ENCODE results near the gene FYB1.

Gene FYB1

DNA sequence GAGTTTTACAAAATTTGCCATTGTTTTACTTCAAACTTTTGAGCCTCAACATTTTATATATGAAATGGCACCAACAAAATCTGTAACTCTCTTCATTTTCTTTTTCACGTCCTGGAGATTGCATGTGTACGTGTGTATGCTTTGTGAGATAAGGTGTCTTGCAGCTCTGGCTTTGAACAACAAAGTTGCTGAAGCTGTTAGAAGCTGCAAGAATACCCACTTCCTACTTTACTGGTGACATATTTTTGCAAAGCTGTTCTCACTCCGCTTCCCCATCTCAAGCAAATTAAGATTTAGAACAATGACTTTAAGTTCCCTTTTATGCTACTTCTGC is 41.8 kb downstream of the FYB1 start:
- peaks cover 5% of the 10 kb centered on the region for H3K9me3 Mint-ChIP-seq
- peaks cover 31% of the 10 kb centered on the region for H3K4me1 Mint-ChIP-seq
- no peaks in the 10 kb centered on the region for H3K27me3 Mint-ChIP-seq
- peak; percentile 86 for ATAC-seq (ENCODE audit: low read depth)
- peak overlapping the region; percentile 60 for H3K27ac Mint-ChIP-seq
- peak in 1 of 2 donors; percentile 30 for DNase-seq (ENCODE audit: low spot score in 2 of 2)
- H3K4me3 Mint-ChIP-seq = peak overlapping the region; percentile 72
- H3K36me3 Mint-ChIP-seq = peaks cover 3% of the 10 kb centered on the region

DNA sequence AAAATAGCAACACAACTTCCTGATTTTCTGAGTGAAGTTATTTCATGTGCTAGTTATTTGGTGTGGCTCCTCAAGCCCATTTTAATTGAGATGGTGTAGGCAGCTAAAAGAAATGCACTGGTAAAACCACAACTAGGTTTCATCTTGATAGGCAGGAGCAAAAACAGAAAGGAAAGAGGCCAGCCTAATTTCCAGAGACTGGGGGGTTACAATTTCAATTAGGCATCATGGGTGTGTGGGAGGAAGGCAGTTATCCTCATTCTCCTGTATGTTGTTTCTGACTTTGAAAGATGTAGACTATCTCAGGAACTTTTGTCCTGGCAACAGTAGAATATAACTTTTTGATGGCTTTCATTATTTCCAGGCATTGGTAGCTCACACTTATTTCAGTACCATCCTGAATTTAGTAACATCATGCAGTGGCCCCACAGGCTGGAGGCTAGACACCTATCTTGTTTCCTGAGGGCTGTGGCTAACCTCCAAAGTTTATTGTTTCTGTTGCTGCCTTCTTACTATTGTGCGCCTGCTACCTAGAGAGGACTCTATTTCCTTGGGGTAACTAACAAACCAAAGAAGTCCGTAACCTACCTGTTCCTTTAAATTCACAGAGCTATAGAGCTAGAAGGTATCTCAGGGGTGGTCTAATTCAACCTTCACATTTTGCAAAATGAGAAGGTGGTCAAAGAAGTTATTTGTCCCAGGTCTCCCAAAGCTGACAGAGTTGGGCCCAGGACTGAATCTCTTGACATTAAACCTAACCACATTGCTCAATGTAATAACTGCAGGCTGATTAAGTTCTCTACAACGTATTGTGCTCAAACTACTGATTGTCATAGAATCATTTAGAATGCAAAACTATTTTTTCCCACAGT is 42.4 kb downstream of the FYB1 start:
- no peaks in the 10 kb centered on the region for H3K27me3 Mint-ChIP-seq
- peaks cover 3% of the 10 kb centered on the region for H3K36me3 Mint-ChIP-seq
- peak overlapping the region; percentile 72 for H3K4me3 Mint-ChIP-seq
- H3K4me1 Mint-ChIP-seq = peaks cover 30% of the 10 kb centered on the region
- DNase-seq (ENCODE audit: low spot score in 2 of 2) (no peak), ATAC-seq (ENCODE audit: low read depth) (no peak)
- peaks cover 5% of the 10 kb centered on the region for H3K9me3 Mint-ChIP-seq
- peak overlapping the region; percentile 60 for H3K27ac Mint-ChIP-seq

- Mint-ChIP-seq H3K27ac (peak overlapping the region; percentile 4), H3K27me3 (no peaks in the 10 kb centered on the region), H3K9me3 (peaks cover 5% of the 10 kb centered on the region), H3K4me3 (no peak overlapping the region), H3K36me3 (peaks cover 2% of the 10 kb centered on the region), H3K4me1 (peaks cover 27% of the 10 kb centered on the region)
- DNase-seq (ENCODE audit: low spot score in 2 of 2) (no peak), ATAC-seq (ENCODE audit: low read depth) (no peak)
Measured at GRCh38 chr5:39175273-39175955, 43.9 kb downstream of the FYB1 start.

DNA sequence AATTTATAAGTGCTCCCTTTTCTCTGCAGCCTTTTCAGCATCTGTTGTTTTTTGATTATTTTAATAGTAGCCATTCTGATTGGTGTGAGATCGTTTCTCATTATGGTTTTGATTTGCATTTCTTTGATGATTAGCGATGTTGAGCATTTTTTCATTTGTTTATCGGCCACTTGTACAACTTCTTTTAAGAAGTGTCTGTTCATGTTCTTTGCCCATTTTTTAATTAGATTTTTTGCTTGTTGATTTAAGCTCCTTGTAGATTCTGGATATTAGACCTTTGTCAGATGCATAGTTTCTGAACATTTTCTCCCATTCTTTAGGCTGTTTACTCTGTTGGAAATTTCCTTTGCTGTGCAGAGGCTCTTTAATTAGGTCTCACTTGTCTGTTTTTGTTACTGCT is 46.3 kb downstream of the FYB1 start:
- Mint-ChIP-seq H3K27me3 (no peaks in the 10 kb centered on the region), H3K9me3 (peaks cover 3% of the 10 kb centered on the region), H3K36me3 (no peaks in the 10 kb centered on the region), H3K4me3 (no peak overlapping the region), H3K27ac (no peak overlapping the region), H3K4me1 (peaks cover 20% of the 10 kb centered on the region)
- ATAC-seq (ENCODE audit: low read depth) = no peak
- no peak for DNase-seq (ENCODE audit: low spot score in 2 of 2)

GRCh38 chr5:39172593-39172992 is 46.8 kb downstream of the FYB1 start:
- Mint-ChIP-seq H3K36me3 (no peaks in the 10 kb centered on the region), H3K27me3 (no peaks in the 10 kb centered on the region), H3K4me3 (no peak overlapping the region), H3K27ac (no peak overlapping the region), H3K4me1 (peaks cover 18% of the 10 kb centered on the region), H3K9me3 (peaks cover 3% of the 10 kb centered on the region)
- ATAC-seq (ENCODE audit: low read depth) = no peak
- no peak for DNase-seq (ENCODE audit: low spot score in 2 of 2)

DNA sequence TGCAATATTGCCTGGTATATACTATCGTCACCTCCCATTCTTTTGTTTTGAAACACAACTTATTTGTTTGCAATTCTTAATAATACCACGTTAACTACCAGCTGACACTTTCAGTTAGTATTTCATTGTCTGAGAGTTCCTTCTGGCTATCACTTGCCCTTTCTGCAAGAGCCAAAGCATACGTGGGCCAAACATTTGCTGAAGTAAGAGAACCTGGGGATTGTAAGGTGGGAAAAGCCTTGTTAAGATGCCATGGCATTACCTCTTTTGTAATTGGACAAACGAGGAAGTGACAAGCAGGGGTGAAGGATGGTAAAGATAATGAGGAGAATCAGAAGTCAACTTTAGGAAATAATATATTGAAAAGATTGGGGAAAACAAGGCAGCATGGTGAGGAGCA is 47.7 kb downstream of the FYB1 start:
- DNase-seq (ENCODE audit: low spot score in 2 of 2) = no peak
- Mint-ChIP-seq H3K4me3 (no peak overlapping the region), H3K4me1 (peaks cover 13% of the 10 kb centered on the region), H3K36me3 (no peaks in the 10 kb centered on the region), H3K27me3 (no peaks in the 10 kb centered on the region), H3K27ac (no peak overlapping the region), H3K9me3 (peaks cover 3% of the 10 kb centered on the region)
- ATAC-seq (ENCODE audit: low read depth) = no peak

DNA sequence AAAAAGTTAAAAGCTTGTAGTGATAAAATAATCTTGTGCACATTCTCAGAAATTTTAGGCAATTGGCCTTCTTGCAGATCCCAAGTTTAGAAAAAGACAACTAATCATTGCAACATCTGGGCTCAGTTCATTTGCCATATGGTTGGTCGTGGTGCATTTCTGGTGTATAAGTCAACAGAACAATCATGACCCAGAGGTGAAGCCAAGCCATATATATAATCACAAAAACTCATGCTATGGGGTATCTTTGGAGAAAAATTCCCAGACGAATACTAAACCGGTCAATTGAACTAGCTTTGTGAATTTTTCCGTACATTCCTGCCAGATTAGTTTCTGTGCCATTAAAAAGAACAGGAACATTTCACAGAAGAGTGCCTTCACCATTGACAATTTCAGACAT is 50.3 kb downstream of the FYB1 start:
- H3K36me3 Mint-ChIP-seq = no peaks in the 10 kb centered on the region
- no peak overlapping the region for H3K4me3 Mint-ChIP-seq
- DNase-seq (ENCODE audit: low spot score in 2 of 2) (no peak), ATAC-seq (ENCODE audit: low read depth) (no peak)
- H3K4me1 Mint-ChIP-seq = peaks cover 5% of the 10 kb centered on the region
- H3K27me3 Mint-ChIP-seq = no peaks in the 10 kb centered on the region
- H3K27ac Mint-ChIP-seq = no peak overlapping the region
- H3K9me3 Mint-ChIP-seq = peaks cover 3% of the 10 kb centered on the region

DNA sequence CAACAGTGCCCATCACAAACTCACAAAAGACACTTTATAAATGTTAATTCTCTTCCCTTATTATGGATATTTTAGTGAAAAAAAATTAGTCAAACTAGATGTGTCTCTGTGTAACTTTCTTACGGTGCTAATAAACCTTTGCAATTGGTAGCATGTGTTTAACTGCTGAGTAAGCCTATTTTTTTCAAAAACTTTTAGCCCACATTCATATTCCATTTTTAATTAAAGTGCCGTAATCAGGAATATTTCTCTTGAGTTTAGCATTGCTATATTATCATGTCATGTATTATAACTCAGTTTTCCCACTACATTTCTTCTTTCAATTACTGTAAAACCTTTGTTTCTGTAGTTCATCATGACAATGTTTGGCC is 51.4 kb downstream of the FYB1 start:
- Mint-ChIP-seq H3K9me3 (no peaks in the 10 kb centered on the region), H3K36me3 (no peaks in the 10 kb centered on the region), H3K27me3 (no peaks in the 10 kb centered on the region), H3K4me1 (peaks cover 8% of the 10 kb centered on the region), H3K27ac (no peak overlapping the region), H3K4me3 (no peak overlapping the region)
- DNase-seq (ENCODE audit: low spot score in 2 of 2) = no peak
- no peak for ATAC-seq (ENCODE audit: low read depth)

DNA sequence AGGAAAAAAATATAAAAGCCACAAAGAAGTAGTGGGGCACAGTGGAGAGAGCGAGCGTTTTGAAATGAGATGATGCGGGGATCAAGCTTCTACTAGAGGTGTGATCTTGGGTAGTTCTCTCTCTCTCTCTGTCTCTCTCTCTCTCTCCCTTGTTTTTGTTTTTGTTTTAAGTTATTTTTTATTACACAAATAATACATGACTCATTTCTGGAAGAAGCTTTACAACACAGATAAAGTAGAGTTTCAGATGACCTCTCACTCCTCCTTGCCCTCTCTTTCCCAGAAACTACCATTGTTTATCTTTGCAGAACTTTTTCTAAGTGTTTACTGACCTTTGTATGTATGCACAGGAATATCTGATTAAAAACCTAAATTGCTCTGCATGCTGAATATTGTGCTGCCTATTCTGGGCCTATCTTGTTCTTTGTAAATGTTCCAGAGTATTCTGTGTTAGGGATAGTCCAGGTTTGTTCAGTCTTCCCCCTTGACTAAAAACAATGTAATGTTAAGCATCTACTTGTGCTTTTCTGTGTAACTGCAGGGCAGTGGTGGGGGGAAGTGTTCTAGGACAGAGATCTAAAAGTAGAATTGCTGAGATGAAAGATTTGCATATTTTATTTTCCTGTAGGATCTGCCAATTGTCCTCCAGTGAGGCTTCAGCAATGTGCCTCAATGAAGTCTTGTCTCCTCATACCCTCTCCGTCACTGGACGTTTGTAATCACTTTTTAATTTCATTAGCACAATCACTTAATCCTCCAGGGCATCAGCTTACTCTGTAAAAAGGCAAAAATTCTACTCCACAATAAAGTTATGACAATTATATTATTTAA is 52.0 kb downstream of the FYB1 start:
- H3K27ac Mint-ChIP-seq = no peak overlapping the region
- DNase-seq (ENCODE audit: low spot score in 2 of 2) (no peak), ATAC-seq (ENCODE audit: low read depth) (no peak)
- no peaks in the 10 kb centered on the region for H3K36me3 Mint-ChIP-seq
- H3K9me3 Mint-ChIP-seq = no peaks in the 10 kb centered on the region
- peaks cover 8% of the 10 kb centered on the region for H3K4me1 Mint-ChIP-seq
- no peak overlapping the region for H3K4me3 Mint-ChIP-seq
- H3K27me3 Mint-ChIP-seq = no peaks in the 10 kb centered on the region

DNA sequence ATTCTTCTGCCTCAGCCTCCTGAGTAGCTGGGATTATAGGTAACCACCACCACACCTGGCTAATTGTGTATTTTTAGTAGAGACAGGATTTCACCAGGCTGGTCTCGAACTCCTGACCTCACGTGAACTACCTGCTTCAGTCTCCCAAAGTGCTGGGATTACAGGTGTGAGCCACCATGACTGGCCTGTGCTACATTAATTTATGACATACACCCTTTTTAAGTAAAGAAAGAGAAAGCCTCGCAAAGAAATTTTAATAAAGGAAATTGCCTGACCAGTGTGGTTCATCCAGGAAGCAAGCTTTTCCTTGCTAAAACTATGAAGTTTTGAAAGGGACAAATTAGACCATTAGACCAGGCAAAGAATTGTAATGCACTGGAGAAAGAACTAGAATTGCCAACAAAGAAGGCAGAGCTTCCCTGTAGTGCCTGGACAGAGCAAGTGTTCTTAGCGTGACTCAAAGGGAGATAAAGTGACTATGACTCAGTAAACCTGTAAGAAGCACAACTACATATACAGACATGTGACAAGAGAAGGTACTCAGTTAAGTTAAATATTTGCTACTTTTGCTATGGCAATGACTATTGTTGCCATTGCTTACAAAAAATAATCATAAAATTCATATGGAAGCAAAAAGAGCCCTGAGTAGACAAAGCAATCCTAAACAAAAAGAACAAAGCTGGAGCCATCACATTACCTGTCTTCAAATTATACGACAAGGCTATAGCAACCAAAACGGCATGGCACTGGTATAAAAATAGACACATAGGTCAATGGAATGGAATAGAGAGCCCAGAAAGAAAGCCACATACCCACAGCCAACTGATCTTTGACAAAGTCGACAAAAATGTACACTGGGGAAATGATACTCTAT is 54.6 kb downstream of the FYB1 start:
- H3K27me3 Mint-ChIP-seq = peaks cover 4% of the 10 kb centered on the region
- H3K4me3 Mint-ChIP-seq = no peak overlapping the region
- H3K4me1 Mint-ChIP-seq = peaks cover 8% of the 10 kb centered on the region
- no peaks in the 10 kb centered on the region for H3K36me3 Mint-ChIP-seq
- ATAC-seq (ENCODE audit: low read depth) (no peak), DNase-seq (ENCODE audit: low spot score in 2 of 2) (no peak)
- H3K27ac Mint-ChIP-seq = no peak overlapping the region
- no peaks in the 10 kb centered on the region for H3K9me3 Mint-ChIP-seq

GRCh38 chr5:39164016-39164415 is 55.3 kb downstream of the FYB1 start:
- ATAC-seq (ENCODE audit: low read depth) (no peak), DNase-seq (ENCODE audit: low spot score in 2 of 2) (no peak)
- no peaks in the 10 kb centered on the region for H3K9me3 Mint-ChIP-seq
- H3K4me3 Mint-ChIP-seq = no peak overlapping the region
- no peak overlapping the region for H3K27ac Mint-ChIP-seq
- H3K36me3 Mint-ChIP-seq = no peaks in the 10 kb centered on the region
- peaks cover 9% of the 10 kb centered on the region for H3K27me3 Mint-ChIP-seq
- H3K4me1 Mint-ChIP-seq = peaks cover 8% of the 10 kb centered on the region

- Mint-ChIP-seq H3K36me3 (no peaks in the 10 kb centered on the region), H3K27ac (no peak overlapping the region), H3K27me3 (peaks cover 9% of the 10 kb centered on the region), H3K4me1 (peaks cover 3% of the 10 kb centered on the region), H3K4me3 (no peak overlapping the region), H3K9me3 (no peaks in the 10 kb centered on the region)
- ATAC-seq (ENCODE audit: low read depth) = no peak
- DNase-seq (ENCODE audit: low spot score in 2 of 2) = no peak
Measured at GRCh38 chr5:39161578-39161977, 57.8 kb downstream of the FYB1 start.

DNA sequence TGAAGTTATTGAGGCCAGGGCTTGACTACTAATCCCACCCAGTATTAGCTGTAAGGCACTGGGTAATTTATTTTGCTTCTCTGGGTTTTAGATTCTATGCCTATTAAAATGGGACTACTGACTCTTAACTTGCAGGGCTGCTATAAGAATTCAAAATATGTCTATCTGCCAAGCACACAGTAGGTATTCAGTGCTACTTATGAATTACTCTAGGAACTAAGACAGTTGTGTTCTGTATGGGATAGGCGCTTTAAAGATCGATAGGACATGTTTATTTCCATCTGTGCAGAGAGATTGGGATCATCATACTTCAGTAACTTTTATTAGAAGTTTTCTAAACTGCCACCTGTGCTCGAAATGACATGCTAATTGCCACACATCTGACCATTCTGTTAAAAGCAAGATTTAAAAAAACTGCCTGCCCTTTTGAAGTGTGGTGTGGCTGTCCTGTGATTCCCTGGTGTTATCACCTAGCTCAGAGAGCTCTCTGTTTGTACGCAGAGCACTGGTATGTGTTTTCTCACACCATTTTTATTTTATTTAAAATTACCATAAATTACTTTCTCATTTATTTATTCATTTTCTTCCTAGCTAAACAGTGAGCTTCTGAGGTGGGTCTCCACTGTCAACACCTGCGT is 58.7 kb downstream of the FYB1 start:
- Mint-ChIP-seq H3K9me3 (no peaks in the 10 kb centered on the region), H3K4me1 (peaks cover 3% of the 10 kb centered on the region), H3K36me3 (no peaks in the 10 kb centered on the region), H3K4me3 (no peak overlapping the region), H3K27me3 (peaks cover 9% of the 10 kb centered on the region), H3K27ac (no peak overlapping the region)
- ATAC-seq (ENCODE audit: low read depth) (no peak), DNase-seq (ENCODE audit: low spot score in 2 of 2) (no peak)
